HEK293 (cell line): ENCODE results near the gene RAD21L1.
A peak's percentile ranks its signal among the peaks of the same experiment; 100 is the strongest.

Experiments used
- CTCF ChIA-PET: fragments of 350-600 bp; formaldehyde crosslinking; extraction: SDS; loops from one replicate; lab custom pipeline; 2021; ENCODE audit warnings: antibody characterized with exemption; lab: Yijun Ruan, JAX
- POLR2A ChIA-PET: fragments of 300-600 bp; formaldehyde crosslinking; extraction: SDS; loops from one replicate; lab custom pipeline; 2020; ENCODE audit warnings: antibody characterized with exemption, inconsistent platforms; lab: Yijun Ruan, JAX
- H3K27ac ChIP-seq: fragments of 200-500 bp; sonication (Bioruptor generic); 2 replicates; pipeline ENCODE4 v1.5.1; 2014; ENCODE audit warnings: low read depth, low read length, control low read depth, inconsistent platforms; ENCODE audit errors: extremely low read depth
- H3K36me3 ChIP-seq, 2 experiments: fragments of 200-500 bp in 1 of 2; sonication (Bioruptor generic) in 1 of 2; 1 replicate in 1 of 2; 2 replicates in 1 of 2; pipeline ENCODE4 v1.5.1; 2014 to 2017; ENCODE audit warnings: inconsistent platforms in 2 of 2, low read length in 2 of 2; ENCODE audit not compliant: control insufficient read depth in 2 of 2, insufficient read depth in 1 of 2
- H3K4me1 ChIP-seq: fragments of 200-500 bp; sonication (Bioruptor generic); 2 replicates; pipeline ENCODE4 v1.5.1; 2014; ENCODE audit warnings: mild to moderate bottlenecking, low read length, inconsistent platforms; ENCODE audit not compliant: control insufficient read depth, insufficient read depth
- H3K4me3 ChIP-seq: 2 replicates; pipeline ENCODE4 v1.5.1; 2011; ENCODE audit warnings: low read depth, mild to moderate bottlenecking, control low read depth, low read length, moderate library complexity
- H3K9me3 ChIP-seq: fragments of 200-500 bp; sonication (Bioruptor generic); 2 replicates; pipeline ENCODE4 v1.5.1; 2014; ENCODE audit warnings: low read depth, low read length, inconsistent platforms; ENCODE audit not compliant: control insufficient read depth, insufficient read depth
- EGR2 ChIP-seq: fragments of 450-650 bp; formaldehyde crosslinking; IDR thresholded peaks from 2 replicates; pipeline ENCODE4 v1.5.1; 2016; ENCODE audit warnings: low read depth, missing biosample characterization, missing genetic modification characterization
- GLIS2 ChIP-seq: fragments of 450-650 bp; formaldehyde crosslinking; IDR thresholded peaks from 2 replicates; pipeline ENCODE4 v1.5.1; 2016; ENCODE audit warnings: missing biosample characterization, missing genetic modification characterization
- HOXC10 ChIP-seq: sonication (generic); formaldehyde crosslinking; IDR thresholded peaks from 2 replicates; pipeline ENCODE4 v1.8.1; 2023; ENCODE audit warnings: mild to moderate bottlenecking, missing genetic modification reagents
- KLF1 ChIP-seq: fragments of 450-650 bp; formaldehyde crosslinking; IDR thresholded peaks from 2 replicates; pipeline ENCODE4 v1.5.1; 2016; ENCODE audit warnings: missing biosample characterization, missing genetic modification characterization
- KLF16 ChIP-seq: fragments of 450-650 bp; formaldehyde crosslinking; IDR thresholded peaks from 2 replicates; pipeline ENCODE4 v1.5.1; 2017; ENCODE audit warnings: missing biosample characterization, missing genetic modification characterization
- TRIM28 ChIP-seq: IDR thresholded peaks from 2 replicates; pipeline ENCODE4 v1.6.1; 2011; ENCODE audit warnings: low read length, control low read depth, borderline replicate concordance
- ZFHX2 ChIP-seq: fragments of 450-650 bp; formaldehyde crosslinking; conservative IDR thresholded peaks from 2 replicates; pipeline ENCODE4 v1.5.1; 2016; ENCODE audit warnings: missing biosample characterization, missing genetic modification characterization
- ZFP41 ChIP-seq: fragments of 450-650 bp; formaldehyde crosslinking; IDR thresholded peaks from 2 replicates; pipeline ENCODE4 v1.5.1; 2016; ENCODE audit warnings: missing biosample characterization, missing genetic modification characterization, borderline replicate concordance
- ZNF121 ChIP-seq: fragments of 450-650 bp; formaldehyde crosslinking; IDR thresholded peaks from 2 replicates; pipeline ENCODE4 v1.5.1; 2016; ENCODE audit warnings: missing biosample characterization, missing genetic modification characterization
- ZNF24 ChIP-seq: fragments of 450-650 bp; formaldehyde crosslinking; IDR thresholded peaks from 2 replicates; pipeline ENCODE4 v1.5.1; 2016; ENCODE audit warnings: missing biosample characterization, missing genetic modification characterization
- ZNF341 ChIP-seq: fragments of 450-650 bp; formaldehyde crosslinking; IDR thresholded peaks from 2 replicates; pipeline ENCODE4; 2016; ENCODE audit warnings: low read depth, missing biosample characterization, missing genetic modification characterization
- ZNF416 ChIP-seq: fragments of 450-650 bp; formaldehyde crosslinking; IDR thresholded peaks from 2 replicates; pipeline ENCODE4 v1.5.1; 2016; ENCODE audit warnings: missing biosample characterization, missing genetic modification characterization
- ZNF777 ChIP-seq: fragments of 450-650 bp; formaldehyde crosslinking; IDR thresholded peaks from 2 replicates; pipeline ENCODE4 v1.5.1; 2017; ENCODE audit warnings: missing biosample characterization, missing genetic modification characterization, borderline replicate concordance
- TF ChIP-seq, protein P1 (sequence below): fragments of 450-650 bp; formaldehyde crosslinking; IDR thresholded peaks from 2 replicates; pipeline ENCODE4 v1.5.1; 2017; ENCODE audit warnings: missing biosample characterization, missing genetic modification characterization
- TF ChIP-seq, protein P2 (sequence below): fragments of 450-650 bp; formaldehyde crosslinking; IDR thresholded peaks from 2 replicates; pipeline ENCODE4 v1.5.1; 2017; ENCODE audit warnings: missing biosample characterization, missing genetic modification characterization
- TF ChIP-seq, protein P3 (sequence below): fragments of 450-650 bp; formaldehyde crosslinking; optimal IDR thresholded peaks from 2 replicates; pipeline ENCODE3; 2016; ENCODE audit warnings: missing biosample characterization, mild to moderate bottlenecking, missing genetic modification characterization
- TF ChIP-seq, protein P4 (sequence below): fragments of 450-650 bp; formaldehyde crosslinking; IDR thresholded peaks from 2 replicates; pipeline ENCODE4 v1.5.1; 2016; ENCODE audit warnings: missing biosample characterization, missing genetic modification characterization

RAD21L1 gene

DNA sequence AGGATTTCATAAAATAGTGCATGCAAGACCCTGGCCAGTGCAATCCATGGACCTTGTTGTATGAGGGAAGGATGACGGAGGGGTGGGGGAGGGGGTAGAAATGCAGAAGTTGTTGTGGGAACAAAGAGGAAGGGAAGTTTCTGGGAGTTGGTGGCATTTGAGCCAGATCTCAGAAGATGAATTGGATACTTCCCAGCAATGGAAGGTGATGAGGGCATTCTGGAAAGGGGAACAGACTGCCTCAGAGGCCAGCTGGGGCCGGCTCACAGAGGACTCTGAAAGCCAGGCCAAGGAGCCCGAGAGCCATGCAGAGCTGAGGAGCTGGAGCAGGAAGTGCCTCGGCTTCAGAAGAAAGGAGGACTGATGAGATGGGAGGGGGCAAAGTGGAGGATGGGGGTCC is 43.7 kb upstream of the RAD21L1 start (continued):
- TF ChIP-seq, protein P1, sequence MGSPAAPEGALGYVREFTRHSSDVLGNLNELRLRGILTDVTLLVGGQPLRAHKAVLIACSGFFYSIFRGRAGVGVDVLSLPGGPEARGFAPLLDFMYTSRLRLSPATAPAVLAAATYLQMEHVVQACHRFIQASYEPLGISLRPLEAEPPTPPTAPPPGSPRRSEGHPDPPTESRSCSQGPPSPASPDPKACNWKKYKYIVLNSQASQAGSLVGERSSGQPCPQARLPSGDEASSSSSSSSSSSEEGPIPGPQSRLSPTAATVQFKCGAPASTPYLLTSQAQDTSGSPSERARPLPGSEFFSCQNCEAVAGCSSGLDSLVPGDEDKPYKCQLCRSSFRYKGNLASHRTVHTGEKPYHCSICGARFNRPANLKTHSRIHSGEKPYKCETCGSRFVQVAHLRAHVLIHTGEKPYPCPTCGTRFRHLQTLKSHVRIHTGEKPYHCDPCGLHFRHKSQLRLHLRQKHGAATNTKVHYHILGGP (tag by site-specific recombination), result no peak
- TF ChIP-seq ZFP41 (no peak), ZNF416 (tag by site-specific recombination) (no peak)
- TF ChIP-seq, all 188 proteins: peak for 0

DNA sequence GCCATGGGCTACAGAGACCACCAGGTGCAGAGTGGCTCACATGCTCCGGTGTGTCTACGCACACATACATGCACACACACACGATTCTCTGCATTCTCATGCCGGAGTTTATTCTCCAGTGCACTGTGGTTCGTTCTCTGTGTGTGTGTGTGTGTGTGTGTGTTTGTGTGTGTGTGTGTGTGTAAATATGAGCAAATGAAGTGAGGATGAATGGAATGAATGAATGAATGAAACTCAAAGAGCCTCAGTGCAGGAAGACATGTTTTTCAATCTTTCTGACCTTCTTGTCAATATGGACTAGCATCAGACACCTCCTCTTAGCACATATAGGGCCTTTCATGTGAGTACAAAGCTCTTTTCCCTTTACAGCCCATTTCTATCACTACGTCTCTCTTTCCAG is 42.7 kb upstream of the RAD21L1 start:
- no peaks in the 10 kb centered on the region for H3K4me1 ChIP-seq
- POLR2A ChIA-PET, result no interaction called here
- CTCF ChIA-PET, result interaction anchor here (0.7 to 1.2 kb wide), 2 partner anchors 21 to 30 kb away, joined by 3 to 4 read pairs; no protein-coding TSS in a partner anchor
- peaks cover 0 to 17% of the 10 kb centered on the region in 2 experiments; a peak in 1 of 3 replicates for H3K36me3 ChIP-seq
- no peaks in the 10 kb centered on the region for H3K9me3 ChIP-seq
- TF ChIP-seq KLF16 (tag by site-specific recombination) (no peak), ZNF24 (tag by site-specific recombination) (0 out of 2 replicates have a peak, but pooled peaks have one; percentile 53)
- TF ChIP-seq, protein P2, sequence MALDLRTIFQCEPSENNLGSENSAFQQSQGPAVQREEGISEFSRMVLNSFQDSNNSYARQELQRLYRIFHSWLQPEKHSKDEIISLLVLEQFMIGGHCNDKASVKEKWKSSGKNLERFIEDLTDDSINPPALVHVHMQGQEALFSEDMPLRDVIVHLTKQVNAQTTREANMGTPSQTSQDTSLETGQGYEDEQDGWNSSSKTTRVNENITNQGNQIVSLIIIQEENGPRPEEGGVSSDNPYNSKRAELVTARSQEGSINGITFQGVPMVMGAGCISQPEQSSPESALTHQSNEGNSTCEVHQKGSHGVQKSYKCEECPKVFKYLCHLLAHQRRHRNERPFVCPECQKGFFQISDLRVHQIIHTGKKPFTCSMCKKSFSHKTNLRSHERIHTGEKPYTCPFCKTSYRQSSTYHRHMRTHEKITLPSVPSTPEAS (tag by site-specific recombination), result peak; percentile 82
- H3K27ac ChIP-seq, result no peak overlapping the region
- no peak overlapping the region for H3K4me3 ChIP-seq

DNA sequence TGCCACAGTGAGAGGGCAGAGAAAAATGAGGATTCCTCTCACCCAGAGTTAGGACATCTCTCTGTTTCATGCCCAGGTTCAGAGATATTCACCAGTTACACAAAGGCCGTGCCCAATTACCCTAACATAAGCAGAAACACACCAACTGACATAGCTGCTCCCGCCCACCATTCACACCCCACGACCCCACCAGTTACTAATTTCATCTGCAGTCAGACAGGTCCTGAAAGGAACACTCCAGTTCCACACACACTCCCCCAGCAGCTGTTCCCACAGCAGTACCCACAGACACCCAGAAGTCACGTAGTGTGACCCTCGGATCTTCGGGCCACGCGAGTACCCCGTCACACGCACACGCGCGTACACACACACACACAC is 41.6 kb upstream of the RAD21L1 start:
- TF ChIP-seq, protein P3, sequence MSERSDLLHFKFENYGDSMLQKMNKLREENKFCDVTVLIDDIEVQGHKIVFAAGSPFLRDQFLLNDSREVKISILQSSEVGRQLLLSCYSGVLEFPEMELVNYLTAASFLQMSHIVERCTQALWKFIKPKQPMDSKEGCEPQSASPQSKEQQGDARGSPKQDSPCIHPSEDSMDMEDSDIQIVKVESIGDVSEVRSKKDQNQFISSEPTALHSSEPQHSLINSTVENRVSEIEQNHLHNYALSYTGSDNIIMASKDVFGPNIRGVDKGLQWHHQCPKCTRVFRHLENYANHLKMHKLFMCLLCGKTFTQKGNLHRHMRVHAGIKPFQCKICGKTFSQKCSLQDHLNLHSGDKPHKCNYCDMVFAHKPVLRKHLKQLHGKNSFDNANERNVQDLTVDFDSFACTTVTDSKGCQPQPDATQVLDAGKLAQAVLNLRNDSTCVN (tag by site-specific recombination), result peak; percentile 12
- TF ChIP-seq, protein P2 (tag by site-specific recombination), result peak; percentile 81; the same call in 1 of the 2 replicates
- TF ChIP-seq KLF1 (tag by site-specific recombination), result peak; percentile 21; the same call in 1 of the 2 replicates
- TF ChIP-seq EGR2 (tag by site-specific recombination), result peak; percentile 64; the same call in 1 of the 2 replicates
- TF ChIP-seq GLIS2, result peak; percentile 15; the same call in 1 of the 2 replicates
- no peak for TF ChIP-seq HOXC10 (CRISPR knock-in tag)
- TF ChIP-seq, protein P4, sequence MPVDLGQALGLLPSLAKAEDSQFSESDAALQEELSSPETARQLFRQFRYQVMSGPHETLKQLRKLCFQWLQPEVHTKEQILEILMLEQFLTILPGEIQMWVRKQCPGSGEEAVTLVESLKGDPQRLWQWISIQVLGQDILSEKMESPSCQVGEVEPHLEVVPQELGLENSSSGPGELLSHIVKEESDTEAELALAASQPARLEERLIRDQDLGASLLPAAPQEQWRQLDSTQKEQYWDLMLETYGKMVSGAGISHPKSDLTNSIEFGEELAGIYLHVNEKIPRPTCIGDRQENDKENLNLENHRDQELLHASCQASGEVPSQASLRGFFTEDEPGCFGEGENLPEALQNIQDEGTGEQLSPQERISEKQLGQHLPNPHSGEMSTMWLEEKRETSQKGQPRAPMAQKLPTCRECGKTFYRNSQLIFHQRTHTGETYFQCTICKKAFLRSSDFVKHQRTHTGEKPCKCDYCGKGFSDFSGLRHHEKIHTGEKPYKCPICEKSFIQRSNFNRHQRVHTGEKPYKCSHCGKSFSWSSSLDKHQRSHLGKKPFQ (tag by site-specific recombination), result 0 out of 2 replicates have a peak, but pooled peaks have one; percentile 11
- TF ChIP-seq ZNF341, result peak; percentile 20; the same call in 1 of the 2 replicates
- TF ChIP-seq TRIM28, result no peak
- TF ChIP-seq ZNF121 (tag by site-specific recombination), result no peak
- peak; percentile 70 for TF ChIP-seq ZFHX2 (tag by site-specific recombination)
- TF ChIP-seq ZNF777, result 0 out of 2 replicates have a peak, but pooled peaks have one; percentile 21
- CTCF ChIA-PET, result interaction anchor here (0.6 to 1.2 kb wide), 5 partner anchors 29 to 359 kb away, joined by 3 to 4 read pairs (median 3); no protein-coding TSS in a partner anchor
- Histone ChIP-seq H3K36me3 (peaks cover 0 to 17% of the 10 kb centered on the region in 2 experiments; a peak in 1 of 3 replicates), H3K9me3 (no peaks in the 10 kb centered on the region), H3K27ac (no peak overlapping the region), H3K4me3 (no peak overlapping the region), H3K4me1 (no peaks in the 10 kb centered on the region)
- POLR2A ChIA-PET, result interaction anchor here (0.8 kb wide), 1 partner anchor 12 kb away, joined by 3 read pairs; no protein-coding TSS in a partner anchor
